ENCODE data around the gene HMSD.

- TF ChIP-seq CTCF (IDR thresholded peaks at IDR 0.05) (no peak), POLR2A (IDR thresholded peaks at IDR 0.05) (no peak)
Measured at GRCh38 chr18:63947051-63947790, 1.9 kb upstream of the HMSD start.
